Measurements from ENCODE around the gene ENOSF1.

ENOSF1 gene

GRCh38 chr18:670522-670921 is 41.9 kb downstream of the ENOSF1 start:
- DNase-seq, result no peak

- DNase-seq, result no peak
Observed at GRCh38 chr18:669077-669476, 43.4 kb downstream of the ENOSF1 start.

DNA sequence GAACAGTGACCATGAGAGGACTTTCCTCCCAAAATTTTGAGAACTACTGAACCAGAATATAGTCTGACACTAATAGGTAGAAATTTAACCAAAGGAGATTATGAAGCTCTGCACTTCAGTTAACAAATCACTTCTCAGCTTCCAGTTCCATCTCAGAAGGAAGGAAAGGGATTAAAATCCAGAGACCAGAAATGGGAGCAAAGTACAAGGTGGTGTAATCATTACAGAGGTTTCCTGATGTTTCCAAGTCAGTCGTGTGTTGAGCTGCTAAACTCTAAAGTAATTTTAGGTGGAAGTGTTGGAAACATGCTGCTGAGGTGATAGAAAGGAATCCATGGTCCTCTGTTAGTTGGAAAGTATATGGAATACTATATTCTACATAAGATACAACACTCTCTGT is 44.2 kb downstream of the ENOSF1 start:
- no peak for DNase-seq

DNA sequence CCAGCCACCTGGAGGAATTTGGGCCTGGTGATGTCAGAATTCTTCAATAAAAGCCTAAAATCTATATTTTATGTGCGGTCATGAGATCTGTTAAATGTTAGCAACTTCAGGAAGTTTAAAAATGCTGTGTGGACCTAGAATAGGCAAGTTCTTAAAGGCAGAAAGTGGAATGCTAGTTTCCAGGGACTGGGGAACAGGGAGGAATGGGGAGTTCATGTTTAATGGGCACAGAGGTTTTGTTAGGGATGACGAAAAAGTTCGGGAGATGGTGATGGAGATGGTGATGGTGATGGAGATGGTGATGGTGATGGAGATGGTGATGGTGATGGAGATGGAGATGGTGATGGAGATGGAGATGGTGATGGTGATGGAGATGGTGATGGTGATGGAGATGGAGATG is 45.8 kb downstream of the ENOSF1 start:
- no peak for DNase-seq

GRCh38 chr18:666177-666576 is 46.3 kb downstream of the ENOSF1 start:
- DNase-seq, result no peak

DNA sequence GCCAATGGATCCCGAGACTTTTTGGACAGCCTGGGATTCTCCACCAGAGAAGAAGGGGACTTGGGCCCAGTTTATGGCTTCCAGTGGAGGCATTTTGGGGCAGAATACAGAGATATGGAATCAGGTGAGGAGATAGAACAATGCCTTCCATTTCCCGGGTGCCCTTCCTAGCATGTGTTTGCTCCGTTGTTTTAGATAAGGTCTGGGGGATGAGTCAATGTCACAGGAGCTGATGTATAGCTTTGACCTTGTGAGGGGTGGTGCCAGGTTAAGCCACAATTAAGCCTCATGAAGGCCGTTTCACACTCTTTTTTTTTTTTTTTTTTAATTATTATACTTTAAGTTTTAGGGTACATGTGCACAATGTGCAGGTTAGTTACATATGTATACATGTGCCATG is 50.2 kb downstream of the ENOSF1 start:
- DNase-seq, result no peak

GRCh38 chr18:659597-659996 is 52.8 kb downstream of the ENOSF1 start:
- DNase-seq, result no peak

- DNase-seq, result no peak
Observed at GRCh38 chr18:658947-659533, 53.4 kb downstream of the ENOSF1 start.

DNA sequence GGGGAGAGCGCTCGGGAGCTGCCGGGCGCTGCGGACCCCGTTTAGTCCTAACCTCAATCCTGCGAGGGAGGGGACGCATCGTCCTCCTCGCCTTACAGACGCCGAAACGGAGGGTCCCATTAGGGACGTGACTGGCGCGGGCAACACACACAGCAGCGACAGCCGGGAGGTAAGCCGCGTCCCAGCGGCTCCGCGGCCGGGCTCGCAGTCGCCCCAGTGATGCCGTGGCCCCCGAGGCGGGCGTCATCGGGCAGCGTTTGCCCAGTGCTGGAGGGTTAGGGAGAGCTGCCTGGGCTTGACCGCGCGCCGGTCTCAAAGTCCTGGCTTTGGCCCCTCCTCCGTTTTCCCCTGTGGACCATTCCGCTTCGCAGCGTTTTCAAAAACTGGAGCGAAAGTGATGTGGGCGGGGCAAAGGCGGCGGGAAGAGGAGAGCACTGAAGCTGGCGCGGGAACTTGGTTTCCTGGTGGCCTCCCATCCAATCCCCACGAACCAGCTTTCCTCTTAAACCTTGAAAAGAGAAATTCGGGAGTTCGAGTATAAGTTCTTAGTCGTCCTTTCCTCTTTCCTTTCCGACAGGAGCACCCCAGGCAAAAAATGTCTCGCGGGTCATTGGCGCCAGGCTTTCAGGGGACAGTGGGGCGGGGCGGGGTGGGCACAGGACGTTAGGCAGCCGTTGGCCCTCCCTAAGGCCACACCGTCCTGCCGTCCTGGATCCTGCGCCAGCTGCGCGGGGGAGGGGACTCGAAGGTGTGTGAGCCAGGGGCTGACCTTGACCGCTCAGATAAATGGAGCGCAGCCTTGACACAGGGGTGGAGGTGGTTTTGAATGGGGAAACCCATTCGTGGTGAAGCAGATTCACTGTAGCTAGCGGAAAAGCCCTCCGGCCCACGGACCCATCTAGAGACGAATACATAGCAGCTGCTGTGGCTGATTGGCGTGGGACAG is 54.2 kb downstream of the ENOSF1 start:
- peak; percentile 94 for DNase-seq

DNA sequence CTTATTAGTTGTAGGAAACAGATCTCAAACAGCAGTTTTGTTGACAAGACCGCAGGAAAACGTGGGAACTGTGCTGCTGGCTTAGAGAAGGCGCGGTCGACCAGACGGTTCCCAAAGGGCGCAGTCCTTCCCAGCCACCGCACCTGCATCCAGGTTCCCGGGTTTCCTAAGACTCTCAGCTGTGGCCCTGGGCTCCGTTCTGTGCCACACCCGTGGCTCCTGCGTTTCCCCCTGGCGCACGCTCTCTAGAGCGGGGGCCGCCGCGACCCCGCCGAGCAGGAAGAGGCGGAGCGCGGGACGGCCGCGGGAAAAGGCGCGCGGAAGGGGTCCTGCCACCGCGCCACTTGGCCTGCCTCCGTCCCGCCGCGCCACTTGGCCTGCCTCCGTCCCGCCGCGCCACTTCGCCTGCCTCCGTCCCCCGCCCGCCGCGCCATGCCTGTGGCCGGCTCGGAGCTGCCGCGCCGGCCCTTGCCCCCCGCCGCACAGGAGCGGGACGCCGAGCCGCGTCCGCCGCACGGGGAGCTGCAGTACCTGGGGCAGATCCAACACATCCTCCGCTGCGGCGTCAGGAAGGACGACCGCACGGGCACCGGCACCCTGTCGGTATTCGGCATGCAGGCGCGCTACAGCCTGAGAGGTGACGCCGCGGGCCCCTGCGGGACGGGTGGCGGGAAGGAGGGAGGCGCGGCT is 55.0 kb downstream of the ENOSF1 start, which contains the start of gene TYMS:
TYMS (plus strand) TSS at position 343 of the 690 bp plus-strand sequence; CDS start at position 433, 90 bp downstream.
- peak; percentile 71 for DNase-seq

- DNase-seq, result no peak
Observed at GRCh38 chr18:655445-655844, 57.0 kb downstream of the ENOSF1 start.

DNA sequence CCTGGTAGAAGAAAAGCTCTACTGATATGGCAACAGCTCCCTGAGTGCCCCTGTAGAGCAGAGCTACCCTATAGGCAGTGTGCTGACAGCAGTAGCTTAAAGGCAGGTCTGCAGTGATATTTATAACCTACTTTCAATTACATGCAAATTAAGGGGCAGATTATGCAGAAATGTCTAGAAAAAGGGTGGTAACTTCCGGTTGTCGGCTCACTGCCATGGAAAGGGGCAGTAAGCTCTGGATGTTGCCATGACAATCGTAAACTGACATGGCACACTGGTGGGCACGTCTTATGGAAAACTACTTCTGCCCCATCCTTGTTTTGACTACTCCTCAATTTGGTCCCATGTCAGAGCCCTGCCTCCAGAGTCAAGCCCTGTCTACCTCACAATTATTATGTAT is 57.8 kb downstream of the ENOSF1 start:
- DNase-seq, result no peak

GRCh38 chr18:653512-653911 is 58.9 kb downstream of the ENOSF1 start:
- no peak for DNase-seq

DNA sequence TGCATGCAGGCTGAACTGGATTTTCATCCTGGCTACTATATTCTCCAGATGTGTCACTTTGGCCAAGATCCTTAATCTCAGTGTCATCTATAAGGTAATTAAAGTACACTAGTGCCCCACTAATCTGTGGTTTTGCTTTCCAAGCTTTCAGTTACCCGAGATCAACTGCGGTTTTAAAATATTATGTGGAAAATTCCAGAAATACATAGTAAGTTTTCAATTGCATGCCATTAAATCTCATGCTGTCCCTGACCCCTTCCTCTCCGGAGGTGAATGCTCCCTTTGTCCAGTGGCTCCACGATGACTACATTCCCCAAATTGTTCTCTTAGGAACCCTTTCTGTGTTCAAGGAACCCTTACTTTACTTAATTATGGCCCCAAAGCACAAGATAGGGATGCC is 60.3 kb downstream of the ENOSF1 start:
- no peak for DNase-seq

- no peak for DNase-seq
Observed at GRCh38 chr18:650428-650858, 62.0 kb downstream of the ENOSF1 start.

DNA sequence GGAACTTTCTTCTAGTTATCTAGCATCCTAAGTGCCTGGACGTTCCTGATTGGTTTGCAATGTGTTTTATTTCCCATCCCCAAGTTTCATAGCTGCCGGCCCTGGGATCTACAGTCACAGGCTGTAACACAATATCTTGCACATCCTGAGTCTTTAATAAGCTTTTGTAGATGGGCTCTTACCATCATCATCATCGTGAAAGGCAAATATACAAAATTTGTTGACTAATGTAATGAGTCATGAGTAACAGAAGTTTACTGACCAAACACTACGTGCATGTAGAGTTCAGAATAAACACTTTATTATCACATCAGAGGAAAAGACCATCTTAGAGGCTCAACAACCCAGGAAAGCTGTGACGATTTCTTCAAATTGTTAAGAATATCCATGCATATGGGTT is 63.1 kb downstream of the ENOSF1 start:
- DNase-seq, result no peak

GRCh38 chr18:647304-647703 is 65.1 kb downstream of the ENOSF1 start:
- no peak for DNase-seq

GRCh38 chr18:644395-645004 is 67.9 kb downstream of the ENOSF1 start:
- no peak for DNase-seq

DNA sequence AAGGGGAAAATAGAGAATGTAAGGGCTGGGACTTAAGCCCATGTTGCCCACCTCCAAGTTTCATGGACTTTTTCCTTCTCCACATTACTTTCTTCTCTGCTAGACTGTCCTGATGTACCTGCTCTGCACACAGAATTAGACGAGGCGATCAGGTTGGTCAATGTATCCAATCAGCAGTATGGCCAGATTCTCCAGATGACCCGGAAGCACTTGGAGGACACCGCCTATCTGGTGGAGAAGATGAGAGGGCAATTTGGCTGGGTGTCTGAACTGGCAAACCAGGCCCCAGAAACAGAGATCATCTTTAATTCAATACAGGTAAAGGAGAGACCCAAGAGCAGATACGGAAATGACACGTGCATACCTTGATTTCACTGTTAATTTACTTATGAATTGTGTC is 71.2 kb downstream of the ENOSF1 start:
- DNase-seq, result no peak

- no peak for DNase-seq
Observed at GRCh38 chr18:635171-635570, 77.3 kb downstream of the ENOSF1 start.

GRCh38 chr18:634551-635045 is 77.8 kb downstream of the ENOSF1 start:
- DNase-seq, result no peak

- DNase-seq, result no peak
Observed at GRCh38 chr18:631560-631959, 80.9 kb downstream of the ENOSF1 start.

Data from femur (tissue), 1 donor.